Body of pancreas (tissue), 4 donors: Measurements from ENCODE around the gene BPIFB6.

Experiments
- POLR2A ChIP-seq, 3 donors: fragments of 450-650 bp; IDR thresholded peaks; one replicate each; pipeline ENCODE4 v1.6.1; 2016; ENCODE audit warnings: antibody characterized with exemption in 3 of 3, mild to moderate bottlenecking in 2 of 3
- TF ChIP-seq, protein P1 (sequence below), 7 experiments: fragments of 450-650 bp in 4 of 7; fragments of 200-600 bp in 3 of 7; sonication (generic) in 3 of 7; IDR thresholded peaks; one replicate each; pipeline ENCODE4 v1.5.1; 2016 to 2019; ENCODE audit warnings: antibody characterized with exemption in 7 of 7

GRCh38 chr20:33030569-33030968, 879 bp upstream of the BPIFB6 start:
- TF ChIP-seq, protein P1, sequence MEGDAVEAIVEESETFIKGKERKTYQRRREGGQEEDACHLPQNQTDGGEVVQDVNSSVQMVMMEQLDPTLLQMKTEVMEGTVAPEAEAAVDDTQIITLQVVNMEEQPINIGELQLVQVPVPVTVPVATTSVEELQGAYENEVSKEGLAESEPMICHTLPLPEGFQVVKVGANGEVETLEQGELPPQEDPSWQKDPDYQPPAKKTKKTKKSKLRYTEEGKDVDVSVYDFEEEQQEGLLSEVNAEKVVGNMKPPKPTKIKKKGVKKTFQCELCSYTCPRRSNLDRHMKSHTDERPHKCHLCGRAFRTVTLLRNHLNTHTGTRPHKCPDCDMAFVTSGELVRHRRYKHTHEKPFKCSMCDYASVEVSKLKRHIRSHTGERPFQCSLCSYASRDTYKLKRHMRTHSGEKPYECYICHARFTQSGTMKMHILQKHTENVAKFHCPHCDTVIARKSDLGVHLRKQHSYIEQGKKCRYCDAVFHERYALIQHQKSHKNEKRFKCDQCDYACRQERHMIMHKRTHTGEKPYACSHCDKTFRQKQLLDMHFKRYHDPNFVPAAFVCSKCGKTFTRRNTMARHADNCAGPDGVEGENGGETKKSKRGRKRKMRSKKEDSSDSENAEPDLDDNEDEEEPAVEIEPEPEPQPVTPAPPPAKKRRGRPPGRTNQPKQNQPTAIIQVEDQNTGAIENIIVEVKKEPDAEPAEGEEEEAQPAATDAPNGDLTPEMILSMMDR (IDR thresholded peaks at IDR 0.05) = no peak
- no peak for TF ChIP-seq POLR2A (IDR thresholded peaks at IDR 0.05)
